Spleen (tissue), 11 donors: Measurements from ENCODE around the gene SLC4A9. TPM values are rescaled to one million over a fixed set of nuclear protein-coding genes. Genes with fewer than 3 reads are reported as not detected.

Experiments used
- DNase-seq: peaks from one replicate; pipeline ENCODE4 v3.0.0-alpha.2; 2020
- H3K27ac ChIP-seq, 8 donors: fragments of 200-600 bp; sonication (generic) in 7 of 8; 1 replicate in 4 of 8; 2 replicates in 4 of 8; pipeline versions ENCODE4 v1.5.0 to v1.8.0; 2016 to 2021; ENCODE audit warnings: inconsistent platforms in 4 of 8, mild to moderate bottlenecking in 4 of 8, moderate library complexity in 1 of 8
- H3K27me3 ChIP-seq, 7 donors: fragments of 200-600 bp; sonication (generic) in 6 of 7; replicated peaks in 1 of 7; 1 replicate in 4 of 7; 2 replicates in 3 of 7; pipeline versions ENCODE4 v1.5.0 to v1.8.0; 2016 to 2021; ENCODE audit warnings: inconsistent platforms in 3 of 7, mild to moderate bottlenecking in 1 of 7
- H3K36me3 ChIP-seq, 6 donors: fragments of 200-600 bp; sonication (generic) in 5 of 6; 1 replicate in 4 of 6; 2 replicates in 2 of 6; pipeline versions ENCODE4 v1.5.0 to v1.8.0; 2016 to 2021; ENCODE audit warnings: inconsistent platforms in 2 of 6
- H3K4me1 ChIP-seq, 6 donors: fragments of 200-600 bp; sonication (generic) in 5 of 6; 1 replicate in 3 of 6; 2 replicates in 3 of 6; pipeline versions ENCODE4 v1.5.0 to v1.8.0; 2016 to 2021; ENCODE audit warnings: inconsistent platforms in 3 of 6
- H3K4me3 ChIP-seq, 8 donors: fragments of 200-600 bp; sonication (generic) in 7 of 8; 1 replicate in 4 of 8; 2 replicates in 4 of 8; pipeline versions ENCODE4 v1.5.0 to v1.8.0; 2016 to 2021; ENCODE audit warnings: inconsistent platforms in 4 of 8, mild to moderate bottlenecking in 4 of 8, moderate library complexity in 2 of 8
- H3K9me3 ChIP-seq, 8 donors: fragments of 200-600 bp; sonication (generic) in 7 of 8; 1 replicate in 4 of 8; 2 replicates in 4 of 8; pipeline versions ENCODE4 v1.5.0 to v1.8.0; 2016 to 2021; ENCODE audit warnings: inconsistent platforms in 4 of 8
- CTCF ChIP-seq, 11 experiments: fragments of 200-600 bp in 7 of 11; fragments of 450-650 bp in 4 of 11; sonication (generic) in 4 of 11; IDR thresholded peaks in 8 of 11; conservative IDR thresholded peaks in 3 of 11; 1 replicate in 7 of 11; 2 replicates in 4 of 11; pipeline versions ENCODE4 v1.4.0 to v1.8.0; 2016 to 2021; ENCODE audit warnings: antibody characterized with exemption in 11 of 11, inconsistent platforms in 4 of 11, mild to moderate bottlenecking in 1 of 11
- POLR2A ChIP-seq, 3 donors: fragments of 450-650 bp; IDR thresholded peaks; one replicate each; pipeline ENCODE4 v1.5.1; 2017; ENCODE audit warnings: antibody characterized with exemption in 3 of 3, mild to moderate bottlenecking in 1 of 3
- POLR2AphosphoS5 ChIP-seq, 3 donors: sonication (generic); formaldehyde crosslinking; IDR thresholded peaks; one replicate each; pipeline ENCODE4 v1.5.1; 2017; ENCODE audit warnings: antibody characterized with exemption in 3 of 3
- WGBS, 5 donors: extraction: QIAGEN DNeasy Blood & Tissue Kit in 3 of 5; methylation state at CpG; one replicate each; pipeline versions ENCODE4 v1.1.5 to v1.1.7; 2013 to 2018; 5-methylcytosine and 5-hydroxymethylcytosine counted together
- intact Hi-C: fragments of 100-400 bp; cut with DNase I; formaldehyde crosslinking; loops from one replicate; pipeline ENCODE4 v1.15.0; 2023; ENCODE audit warnings: low total_unique reads
- polyA plus RNA-seq, 3 donors: library from polyadenylated mRNA; stranded (reverse); fragments of 200-250 nt; gene quantifications; one replicate each; pipeline ENCODE4 v1.2.1, GENCODE V29; 2013
- total RNA-seq, 7 donors: library from RNA; depleted of rRNA in 3 of 7; stranded (reverse); fragments of >200 nt in 3 of 7; fragmentation: NEBNext Ultra II Directional in 4 of 7; extraction: Animal tissue kit (Norgen Biotek cat#: 25700) in 4 of 7; gene quantifications; one replicate each; pipeline versions ENCODE4 v1.1.0 to v1.2.1, GENCODE V29; 2016 to 2021
- donor health status: healthy with polysubstance abuse.
- donor health status: DM: no; HTN: no; CAD: no; lungs with moderate emphysema.
- donor health status: DM: no; HTN: no; CAD: no.
- donor health status: Bipolar disorder and iron deficiency.
- donor health status: healthy.
- donor health status: DM: no; HTN: no; CAD: no.
- donor health status: DM: yes; HTN: yes; CAD: no.

The SLC4A9 gene
- total and polyA plus RNA-seq, 10 donors = 0.03 to 0.54 (median 0.10) TPM; not detected in 3

DNA sequence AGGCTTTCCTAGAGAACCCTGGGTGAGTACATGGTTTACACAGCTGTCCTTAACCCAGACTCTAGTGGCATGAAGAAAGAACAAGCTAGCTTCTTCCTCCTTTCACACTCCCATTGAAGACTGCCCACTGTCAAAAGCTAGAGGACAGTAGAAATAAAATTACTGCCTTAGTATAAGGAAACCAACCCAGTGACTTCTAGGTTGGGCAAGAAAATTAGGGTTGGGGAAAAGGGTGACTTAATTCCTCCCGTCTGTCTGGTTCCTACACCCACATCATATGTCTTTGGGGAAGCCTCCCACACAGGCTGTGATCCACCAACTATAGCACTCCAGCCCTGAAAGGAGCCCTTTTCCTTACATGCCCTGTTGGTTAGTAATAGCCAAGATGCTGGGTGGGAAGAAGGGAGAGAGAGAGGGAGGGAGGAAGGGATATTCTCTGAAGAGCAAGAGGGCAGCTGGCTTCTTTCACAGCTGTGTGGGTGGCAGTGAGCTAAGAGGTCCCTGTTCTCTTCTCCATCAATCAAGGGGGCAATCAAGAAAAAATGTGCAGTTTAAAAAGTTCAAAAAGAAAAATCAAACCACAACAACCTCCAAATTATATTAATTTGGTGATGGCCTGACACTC lies 35.3 kb upstream of the SLC4A9 start:
- 20 to 63% (median 37%) methylated on average over 1 of the region's 1 CpG for WGBS, 5 donors
- no peaks in the 10 kb centered on the region for H3K27me3 ChIP-seq
- TF ChIP-seq CTCF (IDR thresholded peaks at IDR 0.05 in 8 of 11, conservative IDR thresholded peaks at IDR 0.05 in 3 of 11) (no peak), POLR2A (IDR thresholded peaks at IDR 0.05) (no peak), POLR2AphosphoS5 (IDR thresholded peaks at IDR 0.05) (no peak)
- no peak overlapping the region for H3K4me3 ChIP-seq
- DNase-seq = no peak
- H3K36me3 ChIP-seq = no peaks in the 10 kb centered on the region
- H3K9me3 ChIP-seq = no peaks in the 10 kb centered on the region
- intact Hi-C loops = no loop called here
- peaks cover 7 to 68% (median 35%) of the 10 kb centered on the region in 6 donors for H3K4me1 ChIP-seq
- peak overlapping the region in 5 of 8 donors; percentile 19 to 79 (median 74) for H3K27ac ChIP-seq

- Histone ChIP-seq H3K27ac (peak overlapping the region in 4 of 8 donors; percentile 31 to 79 (median 76)), H3K4me1 (peaks cover 7 to 68% (median 33%) of the 10 kb centered on the region in 6 donors), H3K9me3 (no peaks in the 10 kb centered on the region), H3K36me3 (no peaks in the 10 kb centered on the region), H3K4me3 (no peak overlapping the region), H3K27me3 (no peaks in the 10 kb centered on the region)
- TF ChIP-seq POLR2A (IDR thresholded peaks at IDR 0.05) = no peak
- no peak for TF ChIP-seq CTCF (IDR thresholded peaks at IDR 0.05 in 8 of 11, conservative IDR thresholded peaks at IDR 0.05 in 3 of 11)
- no peak for TF ChIP-seq POLR2AphosphoS5 (IDR thresholded peaks at IDR 0.05)
- no peak for DNase-seq
- intact Hi-C loops = no loop called here
- WGBS, 5 donors = 85 to 95% (median 93%) methylated on average over 3 of the region's 3 CpGs
Measured at GRCh38 chr5:140325486-140325885, 34.5 kb upstream of the SLC4A9 start.

DNA sequence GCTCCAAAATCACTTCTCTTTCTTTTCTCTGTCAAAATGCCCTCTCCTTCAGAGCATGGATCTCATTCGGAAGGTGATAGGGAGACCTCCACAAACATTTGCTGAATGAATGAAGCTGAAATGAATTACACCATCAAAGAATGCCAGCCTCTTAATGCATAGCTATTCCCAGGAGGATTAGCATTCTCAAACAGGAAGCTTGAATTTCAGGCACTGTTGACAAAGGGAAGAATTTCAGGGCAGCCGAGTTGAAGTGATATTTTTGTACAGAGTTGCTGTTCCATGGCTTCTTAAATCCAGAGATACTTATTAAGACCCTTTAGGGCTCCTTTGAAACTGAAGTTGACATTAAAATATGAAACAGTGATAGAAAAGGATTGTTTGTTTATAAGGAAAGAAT lies 32.4 kb upstream of the SLC4A9 start:
- no peak overlapping the region for H3K27ac ChIP-seq
- no peaks in the 10 kb centered on the region for H3K27me3 ChIP-seq
- no peaks in the 10 kb centered on the region for H3K9me3 ChIP-seq
- DNase-seq = no peak
- no peak overlapping the region for H3K4me3 ChIP-seq
- intact Hi-C loops = no loop called here
- TF ChIP-seq POLR2A (IDR thresholded peaks at IDR 0.05) (no peak), POLR2AphosphoS5 (IDR thresholded peaks at IDR 0.05) (no peak), CTCF (IDR thresholded peaks at IDR 0.05 in 8 of 11, conservative IDR thresholded peaks at IDR 0.05 in 3 of 11) (no peak)
- H3K36me3 ChIP-seq = peaks cover 0 to 6% (median 0%) of the 10 kb centered on the region in 6 donors
- WGBS, 5 donors = 49 to 77% (median 59%) methylated on average over 2 of the region's 2 CpGs
- peaks cover 7 to 52% (median 25%) of the 10 kb centered on the region in 6 donors for H3K4me1 ChIP-seq

GRCh38 chr5:140328036-140328764 lies 31.8 kb upstream of the SLC4A9 start:
- H3K4me1 ChIP-seq = peaks cover 7 to 46% (median 22%) of the 10 kb centered on the region in 6 donors
- WGBS, 5 donors = 80 to 88% (median 81%) methylated on average over 8 of the region's 8 CpGs
- H3K36me3 ChIP-seq = peaks cover 0 to 12% (median 2%) of the 10 kb centered on the region in 6 donors
- H3K4me3 ChIP-seq = no peak overlapping the region
- no peaks in the 10 kb centered on the region for H3K9me3 ChIP-seq
- intact Hi-C loops = no loop called here
- H3K27me3 ChIP-seq = no peaks in the 10 kb centered on the region
- no peak overlapping the region for H3K27ac ChIP-seq
- TF ChIP-seq CTCF (IDR thresholded peaks at IDR 0.05 in 8 of 11, conservative IDR thresholded peaks at IDR 0.05 in 3 of 11) (no peak), POLR2A (IDR thresholded peaks at IDR 0.05) (no peak), POLR2AphosphoS5 (IDR thresholded peaks at IDR 0.05) (no peak)
- DNase-seq = no peak
